Tibial nerve (tissue), 4 donors: ENCODE results near the gene LETM1. TPM values are rescaled to one million over a fixed set of nuclear protein-coding genes. Genes with fewer than 3 reads are reported as not detected.

Experiments
- DNase-seq, 2 donors: peaks; one replicate each; pipeline ENCODE4 v3.0.0-alpha.2; 2019; ENCODE audit warnings: low spot score in 2 of 2
- H3K27ac ChIP-seq, 4 donors: fragments of 200-600 bp; sonication (generic) in 3 of 4; one replicate each; pipeline ENCODE4 v1.5.1; 2017 to 2019; ENCODE audit warnings: mild to moderate bottlenecking in 1 of 4
- H3K27me3 ChIP-seq, 2 donors: fragments of 200-600 bp; sonication (generic) in 1 of 2; one replicate each; pipeline versions ENCODE4 v1.5.1 to v1.6.0; 2017 to 2019
- H3K36me3 ChIP-seq, 3 donors: fragments of 200-600 bp; sonication (generic); one replicate each; pipeline ENCODE4 v1.5.1; 2018 to 2019
- H3K4me1 ChIP-seq, 4 donors: fragments of 200-600 bp; sonication (generic) in 3 of 4; one replicate each; pipeline ENCODE4 v1.5.1; 2017 to 2019
- H3K4me3 ChIP-seq, 4 donors: fragments of 200-600 bp; sonication (generic) in 3 of 4; one replicate each; pipeline ENCODE4 v1.5.1; 2017 to 2019; ENCODE audit warnings: mild to moderate bottlenecking in 1 of 4, moderate library complexity in 1 of 4
- H3K9me3 ChIP-seq, 4 donors: fragments of 200-600 bp; sonication (generic) in 3 of 4; one replicate each; pipeline ENCODE4 v1.5.1; 2017 to 2019
- EP300 ChIP-seq, 2 donors: sonication (generic); formaldehyde crosslinking; IDR thresholded peaks; one replicate each; pipeline ENCODE4 v1.6.1; 2017; ENCODE audit warnings: antibody characterized with exemption in 2 of 2, mild to moderate bottlenecking in 1 of 2
- POLR2A ChIP-seq, 2 donors: fragments of 450-650 bp; IDR thresholded peaks; one replicate each; pipeline ENCODE4 v1.6.1; 2017; ENCODE audit warnings: antibody characterized with exemption in 2 of 2, mild to moderate bottlenecking in 2 of 2, moderate library complexity in 2 of 2
- WGBS, 2 donors: methylation state at CpG; one replicate each; pipeline ENCODE4 v1.1.5; 2018; 5-methylcytosine and 5-hydroxymethylcytosine counted together
- total RNA-seq, 4 donors: library from RNA; depleted of rRNA; stranded (reverse); fragments of >200 nt; gene quantifications; one replicate each; pipeline ENCODE4 v1.1.0, GENCODE V29; 2016
- TF ChIP-seq, protein P1 (sequence below), 5 experiments: fragments of 200-600 bp in 3 of 5; fragments of 450-650 bp in 2 of 5; sonication (generic) in 3 of 5; IDR thresholded peaks; one replicate each; pipeline ENCODE4 v1.5.1; 2016 to 2019; ENCODE audit warnings: antibody characterized with exemption in 5 of 5, mild to moderate bottlenecking in 3 of 5, moderate library complexity in 2 of 5

LETM1 gene
- total RNA-seq, 4 donors from 2014 or later, result 53.5 to 85.5 (median 68.6) TPM

DNA sequence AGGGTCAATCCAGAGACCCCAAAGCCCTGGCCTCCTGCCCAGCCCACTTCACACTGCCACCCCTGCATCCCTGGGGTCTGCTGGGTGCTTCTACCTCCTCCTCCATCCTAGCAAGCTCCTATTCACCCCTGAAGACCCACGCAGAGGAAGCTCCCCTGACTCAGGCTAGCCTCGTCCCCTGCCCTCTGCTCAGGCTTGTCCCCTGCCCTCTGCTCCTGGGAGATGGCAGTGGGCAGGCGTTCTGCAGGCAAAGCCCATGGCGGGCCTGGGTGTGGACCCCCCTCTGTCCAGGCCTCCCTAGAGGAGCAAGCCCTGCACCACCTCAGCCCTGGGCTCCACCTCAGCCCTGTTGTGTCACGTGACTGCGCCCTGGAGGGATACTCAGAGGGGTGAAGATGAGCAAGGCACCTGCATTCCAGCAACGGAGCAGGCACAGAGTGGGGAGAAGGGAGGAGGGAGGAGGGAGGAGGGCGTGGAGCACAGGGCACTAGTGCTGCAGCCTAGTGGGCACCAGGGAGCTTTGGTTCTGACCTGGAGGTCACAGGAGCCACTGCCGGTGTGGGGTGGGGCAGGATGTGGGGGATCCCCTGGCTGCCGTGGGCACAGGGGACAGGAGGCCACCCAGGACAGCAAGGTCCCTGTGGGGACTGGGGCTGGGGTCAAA lies 90.4 kb downstream of the LETM1 start:
- Histone ChIP-seq H3K9me3 (no peaks in the 10 kb centered on the region), H3K27ac (no peak overlapping the region), H3K4me1 (peaks cover 0 to 39% (median 23%) of the 10 kb centered on the region in 4 donors), H3K36me3 (no peaks in the 10 kb centered on the region), H3K27me3 (peaks cover 0 to 79% of the 10 kb centered on the region in 2 donors), H3K4me3 (no peak overlapping the region)
- TF ChIP-seq EP300 (IDR thresholded peaks at IDR 0.05) (no peak), POLR2A (IDR thresholded peaks at IDR 0.05) (no peak)
- TF ChIP-seq, protein P1, sequence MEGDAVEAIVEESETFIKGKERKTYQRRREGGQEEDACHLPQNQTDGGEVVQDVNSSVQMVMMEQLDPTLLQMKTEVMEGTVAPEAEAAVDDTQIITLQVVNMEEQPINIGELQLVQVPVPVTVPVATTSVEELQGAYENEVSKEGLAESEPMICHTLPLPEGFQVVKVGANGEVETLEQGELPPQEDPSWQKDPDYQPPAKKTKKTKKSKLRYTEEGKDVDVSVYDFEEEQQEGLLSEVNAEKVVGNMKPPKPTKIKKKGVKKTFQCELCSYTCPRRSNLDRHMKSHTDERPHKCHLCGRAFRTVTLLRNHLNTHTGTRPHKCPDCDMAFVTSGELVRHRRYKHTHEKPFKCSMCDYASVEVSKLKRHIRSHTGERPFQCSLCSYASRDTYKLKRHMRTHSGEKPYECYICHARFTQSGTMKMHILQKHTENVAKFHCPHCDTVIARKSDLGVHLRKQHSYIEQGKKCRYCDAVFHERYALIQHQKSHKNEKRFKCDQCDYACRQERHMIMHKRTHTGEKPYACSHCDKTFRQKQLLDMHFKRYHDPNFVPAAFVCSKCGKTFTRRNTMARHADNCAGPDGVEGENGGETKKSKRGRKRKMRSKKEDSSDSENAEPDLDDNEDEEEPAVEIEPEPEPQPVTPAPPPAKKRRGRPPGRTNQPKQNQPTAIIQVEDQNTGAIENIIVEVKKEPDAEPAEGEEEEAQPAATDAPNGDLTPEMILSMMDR (IDR thresholded peaks at IDR 0.05), result no peak
- WGBS, 2 donors, result 83 to 86% methylated on average over 10 of the region's 10 CpGs
- no peak for DNase-seq

DNA sequence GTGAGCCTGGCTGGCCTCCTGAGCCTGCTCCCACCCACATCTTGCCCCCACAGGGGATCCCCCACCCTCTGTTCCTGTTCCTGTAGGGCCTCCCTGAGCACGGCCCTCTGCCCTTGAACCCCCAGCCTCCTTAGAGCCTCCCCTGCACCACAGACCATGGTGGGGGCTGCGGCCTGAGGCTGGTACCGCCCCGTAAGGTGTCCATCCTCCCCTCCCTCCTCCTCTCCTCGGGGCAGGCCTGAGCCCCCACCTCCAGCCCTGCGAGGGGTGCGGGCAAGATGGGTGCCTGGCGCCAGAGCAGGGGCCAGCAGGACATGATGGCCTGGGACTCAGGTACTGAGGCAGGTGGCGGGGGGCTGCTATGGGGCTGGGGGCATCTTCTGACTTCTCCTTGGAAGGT lies 91.3 kb downstream of the LETM1 start:
- Histone ChIP-seq H3K27ac (no peak overlapping the region), H3K27me3 (peaks cover 0 to 70% of the 10 kb centered on the region in 2 donors), H3K4me1 (peaks cover 0 to 42% (median 23%) of the 10 kb centered on the region in 4 donors), H3K9me3 (no peaks in the 10 kb centered on the region), H3K4me3 (no peak overlapping the region), H3K36me3 (no peaks in the 10 kb centered on the region)
- WGBS, 2 donors, result 89 to 92% methylated on average over 3 to 6 of the region's 9 CpGs
- no peak for DNase-seq
- TF ChIP-seq, protein P1 (IDR thresholded peaks at IDR 0.05), result no peak
- TF ChIP-seq POLR2A (IDR thresholded peaks at IDR 0.05), result no peak

DNA sequence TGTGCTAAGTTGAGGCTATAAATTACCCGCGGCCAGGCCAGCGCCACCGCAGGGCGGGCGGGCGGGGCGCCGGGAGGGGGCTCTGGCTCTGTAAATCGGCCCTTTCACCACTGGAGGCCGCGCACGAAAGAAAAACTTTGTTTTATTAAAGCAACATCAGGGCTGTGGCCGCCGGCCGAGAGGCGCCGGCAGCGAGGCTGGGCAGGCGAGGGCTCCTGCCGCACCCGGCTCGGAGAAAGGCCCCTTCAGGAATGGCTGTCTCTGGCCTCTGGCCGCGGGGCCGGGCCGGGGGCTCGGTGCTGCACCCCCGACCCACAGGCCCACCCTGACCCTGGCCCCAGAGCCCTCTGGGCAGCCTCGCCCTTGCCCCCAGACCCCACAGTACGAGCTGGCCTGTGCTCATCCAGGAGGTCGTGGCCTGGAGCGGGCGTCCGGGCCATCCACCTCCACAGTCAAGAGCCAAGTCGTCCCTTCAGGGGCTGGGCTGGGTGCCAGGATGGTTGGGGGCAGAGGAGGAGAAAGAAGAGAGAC lies 92.3 kb downstream of the LETM1 start:
- Histone ChIP-seq H3K9me3 (no peaks in the 10 kb centered on the region), H3K36me3 (no peaks in the 10 kb centered on the region), H3K27me3 (peaks cover 0 to 60% of the 10 kb centered on the region in 2 donors), H3K4me1 (peaks cover 0 to 42% (median 23%) of the 10 kb centered on the region in 4 donors), H3K27ac (peak overlapping the region in 2 of 4 donors; percentile 60 to 63), H3K4me3 (peak overlapping the region; percentile 5 to 40 (median 18))
- no peak for TF ChIP-seq POLR2A (IDR thresholded peaks at IDR 0.05)
- TF ChIP-seq, protein P1 (IDR thresholded peaks at IDR 0.05), result peak in 2 of 5 experiments; percentile 6 to 27
- DNase-seq, result peak in 1 of 2 donors; percentile 11
- WGBS, 2 donors, result 8 to 13% methylated on average over 10 to 19 of the region's 36 CpGs

DNA sequence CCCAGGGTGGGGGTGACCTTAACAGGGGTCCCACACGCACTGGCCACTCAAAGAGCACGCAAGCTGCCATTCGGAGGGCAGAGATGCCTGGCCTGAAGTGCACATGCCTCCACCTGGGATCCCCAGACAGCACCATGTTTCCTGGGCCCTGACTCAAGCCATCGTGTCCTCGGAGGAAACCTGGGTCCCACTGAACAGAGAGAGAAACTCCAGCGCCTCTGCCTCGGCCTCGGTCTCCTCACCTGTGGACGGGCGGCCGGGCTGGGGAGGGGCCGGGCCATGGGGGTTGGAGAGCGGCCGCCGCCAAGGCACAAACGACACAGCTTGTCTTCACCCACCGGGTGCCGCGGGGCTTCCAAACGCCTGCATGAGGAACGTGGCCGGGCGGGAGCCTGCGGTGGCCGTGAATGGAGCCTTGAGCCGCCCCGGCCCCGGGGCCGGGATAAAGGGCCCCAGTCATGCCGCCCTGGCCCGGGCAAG lies 92.8 kb downstream of the LETM1 start:
- TF ChIP-seq, protein P1 (IDR thresholded peaks at IDR 0.05), result no peak
- no peak for TF ChIP-seq EP300 (IDR thresholded peaks at IDR 0.05)
- no peak for TF ChIP-seq POLR2A (IDR thresholded peaks at IDR 0.05)
- WGBS, 2 donors, result 17 to 38% methylated on average over 11 to 22 of the region's 31 CpGs
- peak overlapping the region in 1 of 4 donors; percentile 63 for H3K27ac ChIP-seq

More for the DNA sequence above, 92.8 kb downstream of the LETM1 start:
- Histone ChIP-seq H3K27me3 (peaks cover 0 to 54% of the 10 kb centered on the region in 2 donors), H3K4me3 (peak overlapping the region; percentile 5 to 40 (median 18)), H3K9me3 (no peaks in the 10 kb centered on the region), H3K36me3 (no peaks in the 10 kb centered on the region), H3K4me1 (peaks cover 0 to 42% (median 23%) of the 10 kb centered on the region in 4 donors)
- no peak for DNase-seq
